Endodermal cell (in vitro differentiated cells): ENCODE results near the gene MYO18B. TPM values are rescaled to one million over a fixed set of nuclear protein-coding genes. Genes with fewer than 3 reads are reported as not detected.

ENCODE experiments used
- DNase-seq: peaks from one replicate; pipeline ENCODE4 v3.0.0-alpha.2; 2017
- H3K27ac ChIP-seq: 2 replicates; pipeline ENCODE4 v1.5.1; 2013; ENCODE audit warnings: mild to moderate bottlenecking, low read depth, low read length, moderate library complexity
- H3K27me3 ChIP-seq: 2 replicates; pipeline ENCODE4 v1.6.1; 2013; ENCODE audit warnings: mild to moderate bottlenecking, low read length, moderate library complexity; ENCODE audit not compliant: insufficient read depth, control insufficient read depth, poor library complexity, severe bottlenecking
- H3K36me3 ChIP-seq: 2 replicates; pipeline ENCODE4 v1.7.0; 2013; ENCODE audit warnings: mild to moderate bottlenecking, low read length, moderate library complexity; ENCODE audit not compliant: control insufficient read depth, insufficient read depth
- H3K4me1 ChIP-seq: one replicate; pipeline ENCODE4 v1.7.0; 2013; ENCODE audit warnings: low read length; ENCODE audit not compliant: control insufficient read depth, insufficient read depth
- H3K4me3 ChIP-seq: 2 replicates; pipeline ENCODE4 v1.5.1; 2013; ENCODE audit warnings: mild to moderate bottlenecking, low read length, moderate library complexity
- H3K9ac ChIP-seq: 2 replicates; pipeline ENCODE4 v1.6.1; 2013; ENCODE audit warnings: mild to moderate bottlenecking, low read length, moderate library complexity; ENCODE audit not compliant: poor library complexity, severe bottlenecking; ENCODE audit errors: extremely low read depth
- H3K9me3 ChIP-seq: 2 replicates; pipeline ENCODE4 v1.6.1; 2013; ENCODE audit warnings: mild to moderate bottlenecking, low read length, moderate library complexity; ENCODE audit not compliant: control insufficient read depth
- H3K27ac Mint-ChIP-seq: 2 replicates; pipeline ENCODE4 v1.8.0; 2020; ENCODE audit warnings: mixed read lengths
- H3K27me3 Mint-ChIP-seq: 2 replicates; pipeline ENCODE4 v1.8.0; 2021; ENCODE audit warnings: mild to moderate bottlenecking, mixed read lengths; ENCODE audit not compliant: insufficient read depth
- H3K36me3 Mint-ChIP-seq: 2 replicates; pipeline ENCODE4 v1.8.0; 2020; ENCODE audit warnings: low read depth, mixed read lengths
- H3K4me1 Mint-ChIP-seq: 2 replicates; pipeline ENCODE4 v1.8.0; 2020; ENCODE audit warnings: mixed read lengths
- H3K4me3 Mint-ChIP-seq: 2 replicates; pipeline ENCODE4 v1.8.0; 2020; ENCODE audit warnings: mild to moderate bottlenecking, moderate library complexity, mixed read lengths
- H3K9me3 Mint-ChIP-seq: 2 replicates; pipeline ENCODE4 v1.8.0; 2020; ENCODE audit warnings: mild to moderate bottlenecking, mixed read lengths
- CTCF ChIP-seq: fragments of 200-600 bp; sonication (generic); conservative IDR thresholded peaks from 2 replicates; pipeline ENCODE4 v1.5.0; 2021; ENCODE audit warnings: antibody characterized with exemption, mild to moderate bottlenecking
- WGBS, 2 experiments: methylation state at CpG; one replicate each; pipeline versions ENCODE4 v1.1.5 to v1.1.7; 2013; ENCODE audit warnings: missing lambda C conversion rate in 2 of 2, mixed read lengths in 1 of 2; ENCODE audit not compliant: insufficient coverage in 1 of 2, insufficient read length in 1 of 2; 5-methylcytosine and 5-hydroxymethylcytosine counted together
- total RNA-seq, 2 donors: library from RNA; stranded (reverse); fragmentation: NEBNext Ultra II Directional in 1 of 2; extraction: Animal tissue kit (Norgen Biotek cat#: 25700) in 1 of 2; gene quantifications; 2 replicates in 1 of 2; 3 replicates in 1 of 2; pipeline ENCODE4 v1.2.1, GENCODE V29; 2021

MYO18B gene
- total RNA-seq, 2 donors from 2014 or later, result 0.77 to 0.84 TPM

- Histone ChIP-seq H3K36me3 (no peaks in the 10 kb centered on the region), H3K4me1 (no peaks in the 10 kb centered on the region), H3K27ac (no peak overlapping the region), H3K27me3 (no peaks in the 10 kb centered on the region), H3K9me3 (no peaks in the 10 kb centered on the region), H3K4me3 (no peak overlapping the region), H3K9ac (no peak overlapping the region)
- Mint-ChIP-seq H3K27me3 (peaks cover 13% of the 10 kb centered on the region), H3K4me3 (no peak overlapping the region), H3K27ac (no peak overlapping the region), H3K4me1 (peaks cover 6% of the 10 kb centered on the region), H3K36me3 (no peaks in the 10 kb centered on the region), H3K9me3 (peaks cover 8% of the 10 kb centered on the region)
- no peak for DNase-seq
- 94 to 100% methylated on average over 3 of the region's 3 CpGs for WGBS, 2 experiments
- no peak for TF ChIP-seq CTCF
Measured at GRCh38 chr22:25766418-25766817, 24.4 kb downstream of the MYO18B start.

GRCh38 chr22:25770333-25770732 lies 28.3 kb downstream of the MYO18B start:
- H3K27ac Mint-ChIP-seq, result no peak overlapping the region
- Histone ChIP-seq H3K4me1 (no peaks in the 10 kb centered on the region), H3K9ac (no peak overlapping the region), H3K27me3 (no peaks in the 10 kb centered on the region), H3K4me3 (no peak overlapping the region), H3K36me3 (no peaks in the 10 kb centered on the region), H3K9me3 (no peaks in the 10 kb centered on the region), H3K27ac (no peak overlapping the region)
- H3K27me3 Mint-ChIP-seq, result peaks cover 14% of the 10 kb centered on the region
- no peak overlapping the region for H3K4me3 Mint-ChIP-seq
- H3K36me3 Mint-ChIP-seq, result no peaks in the 10 kb centered on the region
- peaks cover 8% of the 10 kb centered on the region for H3K9me3 Mint-ChIP-seq
- DNase-seq, result no peak
- H3K4me1 Mint-ChIP-seq, result peaks cover 2% of the 10 kb centered on the region
- TF ChIP-seq CTCF, result no peak
- 95 to 97% methylated on average over 4 of the region's 4 CpGs for WGBS, 2 experiments

GRCh38 chr22:25772288-25772687 lies 30.3 kb downstream of the MYO18B start:
- no peak overlapping the region for H3K27ac Mint-ChIP-seq
- Histone ChIP-seq H3K27me3 (no peaks in the 10 kb centered on the region), H3K9me3 (no peaks in the 10 kb centered on the region), H3K27ac (no peak overlapping the region), H3K9ac (no peak overlapping the region), H3K4me3 (no peak overlapping the region), H3K4me1 (no peaks in the 10 kb centered on the region), H3K36me3 (no peaks in the 10 kb centered on the region)
- no peak for TF ChIP-seq CTCF
- H3K4me3 Mint-ChIP-seq, result no peak overlapping the region
- 81 to 83% methylated on average over 2 to 9 of the region's 9 CpGs for WGBS, 2 experiments
- H3K27me3 Mint-ChIP-seq, result peaks cover 12% of the 10 kb centered on the region
- H3K9me3 Mint-ChIP-seq, result no peaks in the 10 kb centered on the region
- no peaks in the 10 kb centered on the region for H3K36me3 Mint-ChIP-seq
- DNase-seq, result no peak
- H3K4me1 Mint-ChIP-seq, result peaks cover 2% of the 10 kb centered on the region
